HEK293 (cell line): ENCODE measurements around the gene MAP3K13.
A peak's percentile ranks its signal among the peaks of the same experiment; 100 is the strongest.

ENCODE experiments used
- CTCF ChIA-PET: fragments of 350-600 bp; formaldehyde crosslinking; extraction: SDS; loops from one replicate; lab custom pipeline; 2021; ENCODE audit warnings: antibody characterized with exemption; lab: Yijun Ruan, JAX
- POLR2A ChIA-PET: fragments of 300-600 bp; formaldehyde crosslinking; extraction: SDS; loops from one replicate; lab custom pipeline; 2020; ENCODE audit warnings: antibody characterized with exemption, inconsistent platforms; lab: Yijun Ruan, JAX
- H3K27ac ChIP-seq: fragments of 200-500 bp; sonication (Bioruptor generic); 2 replicates; pipeline ENCODE4 v1.5.1; 2014; ENCODE audit warnings: low read depth, low read length, control low read depth, inconsistent platforms; ENCODE audit errors: extremely low read depth
- H3K36me3 ChIP-seq, 2 experiments: fragments of 200-500 bp in 1 of 2; sonication (Bioruptor generic) in 1 of 2; 1 replicate in 1 of 2; 2 replicates in 1 of 2; pipeline ENCODE4 v1.5.1; 2014 to 2017; ENCODE audit warnings: inconsistent platforms in 2 of 2, low read length in 2 of 2; ENCODE audit not compliant: control insufficient read depth in 2 of 2, insufficient read depth in 1 of 2
- H3K4me1 ChIP-seq: fragments of 200-500 bp; sonication (Bioruptor generic); 2 replicates; pipeline ENCODE4 v1.5.1; 2014; ENCODE audit warnings: mild to moderate bottlenecking, low read length, inconsistent platforms; ENCODE audit not compliant: control insufficient read depth, insufficient read depth
- H3K4me3 ChIP-seq: 2 replicates; pipeline ENCODE4 v1.5.1; 2011; ENCODE audit warnings: low read depth, mild to moderate bottlenecking, control low read depth, low read length, moderate library complexity
- H3K9me3 ChIP-seq: fragments of 200-500 bp; sonication (Bioruptor generic); 2 replicates; pipeline ENCODE4 v1.5.1; 2014; ENCODE audit warnings: low read depth, low read length, inconsistent platforms; ENCODE audit not compliant: control insufficient read depth, insufficient read depth
- BCL11A ChIP-seq: fragments of 450-650 bp; formaldehyde crosslinking; IDR thresholded peaks from 2 replicates; pipeline ENCODE4 v1.5.1; 2016; ENCODE audit warnings: low read depth, missing biosample characterization, missing genetic modification characterization
- EGR2 ChIP-seq: fragments of 450-650 bp; formaldehyde crosslinking; IDR thresholded peaks from 2 replicates; pipeline ENCODE4 v1.5.1; 2016; ENCODE audit warnings: low read depth, missing biosample characterization, missing genetic modification characterization
- HOXA7 ChIP-seq: sonication (generic); formaldehyde crosslinking; IDR thresholded peaks from 2 replicates; pipeline ENCODE4 v1.8.1; 2022; ENCODE audit warnings: missing genetic modification reagents, borderline replicate concordance
- MYNN ChIP-seq: fragments of 450-650 bp; formaldehyde crosslinking; IDR thresholded peaks from 2 replicates; pipeline ENCODE4 v1.5.1; 2016; ENCODE audit warnings: missing biosample characterization, missing genetic modification characterization, borderline replicate concordance
- MZF1 ChIP-seq: fragments of 450-650 bp; formaldehyde crosslinking; IDR thresholded peaks from 2 replicates; pipeline ENCODE4 v1.5.1; 2017; ENCODE audit warnings: missing biosample characterization, missing genetic modification characterization, borderline replicate concordance
- PRDM1 ChIP-seq: fragments of 450-650 bp; formaldehyde crosslinking; IDR thresholded peaks from 2 replicates; pipeline ENCODE4; 2016; ENCODE audit warnings: missing biosample characterization, missing genetic modification characterization
- SALL2 ChIP-seq: fragments of 450-650 bp; formaldehyde crosslinking; IDR thresholded peaks from 2 replicates; pipeline ENCODE4 v1.5.0; 2017; ENCODE audit warnings: missing biosample characterization, mild to moderate bottlenecking, missing genetic modification characterization, borderline replicate concordance
- SCRT2 ChIP-seq: fragments of 450-650 bp; formaldehyde crosslinking; IDR thresholded peaks from 2 replicates; pipeline ENCODE4 v1.5.1; 2016; ENCODE audit warnings: missing biosample characterization, missing genetic modification characterization
- TRIM28 ChIP-seq: IDR thresholded peaks from 2 replicates; pipeline ENCODE4 v1.6.1; 2011; ENCODE audit warnings: low read length, control low read depth, borderline replicate concordance
- ZBTB48 ChIP-seq: fragments of 450-650 bp; formaldehyde crosslinking; IDR thresholded peaks from 2 replicates; pipeline ENCODE4 v1.5.1; 2016; ENCODE audit warnings: missing biosample characterization, missing genetic modification characterization
- ZEB2 ChIP-seq: fragments of 450-650 bp; formaldehyde crosslinking; IDR thresholded peaks from 2 replicates; pipeline ENCODE4 v1.5.1; 2016; ENCODE audit warnings: missing biosample characterization, missing genetic modification characterization
- ZIC2 ChIP-seq: fragments of 450-650 bp; formaldehyde crosslinking; IDR thresholded peaks from 2 replicates; pipeline ENCODE4 v1.5.1; 2016; ENCODE audit warnings: missing biosample characterization, missing genetic modification characterization
- ZNF112 ChIP-seq: fragments of 450-650 bp; formaldehyde crosslinking; IDR thresholded peaks from 2 replicates; pipeline ENCODE4 v1.5.0; 2017; ENCODE audit warnings: missing biosample characterization, missing genetic modification characterization
- ZNF146 ChIP-seq: fragments of 450-650 bp; formaldehyde crosslinking; IDR thresholded peaks from 2 replicates; pipeline ENCODE4 v1.5.1; 2016; ENCODE audit warnings: missing biosample characterization, missing genetic modification characterization
- ZNF155 ChIP-seq: fragments of 450-650 bp; formaldehyde crosslinking; IDR thresholded peaks from 2 replicates; pipeline ENCODE4 v1.5.1; 2016; ENCODE audit warnings: missing biosample characterization, missing genetic modification characterization
- ZNF211 ChIP-seq: fragments of 450-650 bp; formaldehyde crosslinking; IDR thresholded peaks from 2 replicates; pipeline ENCODE4 v1.5.1; 2016; ENCODE audit warnings: low read depth, missing biosample characterization, missing genetic modification characterization
- ZNF366 ChIP-seq: fragments of 450-650 bp; formaldehyde crosslinking; conservative IDR thresholded peaks from 2 replicates; pipeline ENCODE4 v1.5.1; 2016; ENCODE audit warnings: missing biosample characterization, missing genetic modification characterization
- ZNF391 ChIP-seq: fragments of 450-650 bp; formaldehyde crosslinking; IDR thresholded peaks from 2 replicates; pipeline ENCODE4 v1.5.1; 2016; ENCODE audit warnings: low read depth, missing biosample characterization, missing genetic modification characterization, borderline replicate concordance
- ZNF585B ChIP-seq: fragments of 450-650 bp; formaldehyde crosslinking; IDR thresholded peaks from 2 replicates; pipeline ENCODE4 v1.5.1; 2016; ENCODE audit warnings: missing biosample characterization, missing genetic modification characterization
- ZNF707 ChIP-seq: fragments of 450-650 bp; formaldehyde crosslinking; IDR thresholded peaks from 2 replicates; pipeline ENCODE4 v1.5.1; 2016; ENCODE audit warnings: missing biosample characterization, missing genetic modification characterization
- ZNF785 ChIP-seq: fragments of 450-650 bp; formaldehyde crosslinking; IDR thresholded peaks from 2 replicates; pipeline ENCODE4 v1.5.1; 2016; ENCODE audit warnings: missing biosample characterization, missing genetic modification characterization
- TF ChIP-seq, protein P1 (sequence below): fragments of 450-650 bp; formaldehyde crosslinking; IDR thresholded peaks from 2 replicates; pipeline ENCODE4 v1.5.1; 2017; ENCODE audit warnings: missing biosample characterization, missing genetic modification characterization
- TF ChIP-seq, protein P2 (sequence below): fragments of 450-650 bp; formaldehyde crosslinking; IDR thresholded peaks from 2 replicates; pipeline ENCODE4 v1.5.1; 2016; ENCODE audit warnings: missing biosample characterization, missing genetic modification characterization
- TF ChIP-seq, protein P3 (sequence below): fragments of 450-650 bp; formaldehyde crosslinking; IDR thresholded peaks from 2 replicates; pipeline ENCODE4 v1.5.1; 2016; ENCODE audit warnings: missing biosample characterization, missing genetic modification characterization
- TF ChIP-seq, protein P4 (sequence below): fragments of 450-650 bp; formaldehyde crosslinking; IDR thresholded peaks from 2 replicates; pipeline ENCODE4 v1.5.1; 2017; ENCODE audit warnings: missing biosample characterization, missing genetic modification characterization
- TF ChIP-seq, protein P5 (sequence below): fragments of 450-650 bp; IDR thresholded peaks from 2 replicates; pipeline ENCODE4 v1.5.1; 2018; ENCODE audit warnings: missing biosample characterization, missing genetic modification characterization

Gene MAP3K13

DNA sequence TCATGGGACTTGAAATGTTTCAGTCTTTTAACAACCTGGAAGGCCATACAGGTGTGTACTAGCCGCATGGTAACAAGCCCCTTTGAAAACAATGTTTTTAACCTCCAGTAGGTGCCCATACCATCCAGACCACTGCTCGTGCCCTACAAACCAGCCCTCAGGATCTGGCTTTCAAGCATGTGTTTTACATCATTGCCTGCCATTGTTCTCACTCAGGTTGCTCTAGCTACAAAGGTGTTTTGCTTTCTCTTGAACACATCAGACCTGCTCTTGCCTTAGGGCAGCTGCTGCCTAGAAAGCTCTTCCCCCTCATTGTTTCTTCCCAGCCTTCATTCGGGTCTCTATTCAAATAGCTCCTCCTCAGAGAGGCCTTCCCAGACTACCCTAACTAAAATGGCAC, 32.3 kb upstream of the MAP3K13 start:
- Histone ChIP-seq H3K27ac (no peak overlapping the region), H3K9me3 (no peaks in the 10 kb centered on the region), H3K4me1 (no peaks in the 10 kb centered on the region), H3K36me3 (no peaks in the 10 kb centered on the region), H3K4me3 (no peak overlapping the region)
- ChIA-PET CTCF (interaction anchor here (0.6 kb wide), 1 partner anchor 60 kb away, joined by 4 read pairs; no protein-coding TSS in a partner anchor), POLR2A (no interaction called here)
- TF ChIP-seq EGR2 (tag by site-specific recombination) (no peak), ZNF585B (tag by site-specific recombination) (no peak), ZBTB48 (tag by site-specific recombination) (no peak), ZNF112 (tag by site-specific recombination) (no peak)

DNA sequence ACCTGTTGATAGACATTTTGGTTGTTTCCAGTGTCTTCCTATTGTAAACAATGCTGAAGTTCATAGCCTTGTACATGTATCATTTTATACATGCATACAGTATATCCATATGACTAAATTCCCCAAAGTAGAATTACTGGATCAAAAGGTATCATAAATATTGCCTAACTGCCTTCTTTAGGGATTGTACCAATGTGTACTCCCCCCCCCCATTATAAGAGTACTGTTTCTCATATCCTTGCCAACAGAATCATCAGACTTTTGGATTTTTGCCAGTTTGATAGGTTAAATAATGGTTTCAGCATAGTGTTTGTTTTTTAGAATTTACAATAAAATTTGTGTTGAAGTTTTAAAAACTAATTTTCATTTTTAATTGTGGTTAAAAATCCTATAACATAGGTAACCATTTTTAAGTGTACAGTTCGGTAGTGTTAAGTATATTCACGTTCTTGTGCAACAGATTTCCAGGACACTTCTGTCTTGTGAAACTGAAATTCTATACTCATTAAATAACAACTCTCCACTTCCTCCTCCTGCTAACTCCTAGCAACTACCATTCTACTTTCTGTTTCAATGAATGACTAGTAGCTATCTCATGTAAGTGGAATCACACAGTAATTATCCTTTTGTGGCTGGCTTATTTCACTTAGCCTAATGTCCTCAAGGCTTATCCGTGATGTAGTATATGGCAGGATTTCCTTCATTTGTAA, 30.8 kb upstream of the MAP3K13 start:
- POLR2A ChIA-PET = no interaction called here
- CTCF ChIA-PET = interaction anchor here (1.0 kb wide), 1 partner anchor 24 kb away, joined by 4 read pairs; no protein-coding TSS in a partner anchor
- Histone ChIP-seq H3K4me3 (no peak overlapping the region), H3K9me3 (no peaks in the 10 kb centered on the region), H3K36me3 (no peaks in the 10 kb centered on the region), H3K4me1 (no peaks in the 10 kb centered on the region), H3K27ac (no peak overlapping the region)
- TF ChIP-seq, protein P1, sequence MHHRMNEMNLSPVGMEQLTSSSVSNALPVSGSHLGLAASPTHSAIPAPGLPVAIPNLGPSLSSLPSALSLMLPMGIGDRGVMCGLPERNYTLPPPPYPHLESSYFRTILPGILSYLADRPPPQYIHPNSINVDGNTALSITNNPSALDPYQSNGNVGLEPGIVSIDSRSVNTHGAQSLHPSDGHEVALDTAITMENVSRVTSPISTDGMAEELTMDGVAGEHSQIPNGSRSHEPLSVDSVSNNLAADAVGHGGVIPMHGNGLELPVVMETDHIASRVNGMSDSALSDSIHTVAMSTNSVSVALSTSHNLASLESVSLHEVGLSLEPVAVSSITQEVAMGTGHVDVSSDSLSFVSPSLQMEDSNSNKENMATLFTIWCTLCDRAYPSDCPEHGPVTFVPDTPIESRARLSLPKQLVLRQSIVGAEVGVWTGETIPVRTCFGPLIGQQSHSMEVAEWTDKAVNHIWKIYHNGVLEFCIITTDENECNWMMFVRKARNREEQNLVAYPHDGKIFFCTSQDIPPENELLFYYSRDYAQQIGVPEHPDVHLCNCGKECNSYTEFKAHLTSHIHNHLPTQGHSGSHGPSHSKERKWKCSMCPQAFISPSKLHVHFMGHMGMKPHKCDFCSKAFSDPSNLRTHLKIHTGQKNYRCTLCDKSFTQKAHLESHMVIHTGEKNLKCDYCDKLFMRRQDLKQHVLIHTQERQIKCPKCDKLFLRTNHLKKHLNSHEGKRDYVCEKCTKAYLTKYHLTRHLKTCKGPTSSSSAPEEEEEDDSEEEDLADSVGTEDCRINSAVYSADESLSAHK = no peak
- TF ChIP-seq SCRT2 = peak; percentile 78
- 0 out of 2 replicates have a peak, but pooled peaks have one; percentile 28 for TF ChIP-seq ZEB2 (tag by site-specific recombination)
- peak; percentile 92 for TF ChIP-seq PRDM1
- TF ChIP-seq BCL11A (tag by site-specific recombination) = no peak
- no peak for TF ChIP-seq MYNN (tag by site-specific recombination)
- no peak for TF ChIP-seq ZIC2 (tag by site-specific recombination)
- TF ChIP-seq, protein P2, sequence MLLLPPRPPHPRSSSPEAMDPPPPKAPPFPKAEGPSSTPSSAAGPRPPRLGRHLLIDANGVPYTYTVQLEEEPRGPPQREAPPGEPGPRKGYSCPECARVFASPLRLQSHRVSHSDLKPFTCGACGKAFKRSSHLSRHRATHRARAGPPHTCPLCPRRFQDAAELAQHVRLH (tag by site-specific recombination) = no peak
- TF ChIP-seq, protein P3, sequence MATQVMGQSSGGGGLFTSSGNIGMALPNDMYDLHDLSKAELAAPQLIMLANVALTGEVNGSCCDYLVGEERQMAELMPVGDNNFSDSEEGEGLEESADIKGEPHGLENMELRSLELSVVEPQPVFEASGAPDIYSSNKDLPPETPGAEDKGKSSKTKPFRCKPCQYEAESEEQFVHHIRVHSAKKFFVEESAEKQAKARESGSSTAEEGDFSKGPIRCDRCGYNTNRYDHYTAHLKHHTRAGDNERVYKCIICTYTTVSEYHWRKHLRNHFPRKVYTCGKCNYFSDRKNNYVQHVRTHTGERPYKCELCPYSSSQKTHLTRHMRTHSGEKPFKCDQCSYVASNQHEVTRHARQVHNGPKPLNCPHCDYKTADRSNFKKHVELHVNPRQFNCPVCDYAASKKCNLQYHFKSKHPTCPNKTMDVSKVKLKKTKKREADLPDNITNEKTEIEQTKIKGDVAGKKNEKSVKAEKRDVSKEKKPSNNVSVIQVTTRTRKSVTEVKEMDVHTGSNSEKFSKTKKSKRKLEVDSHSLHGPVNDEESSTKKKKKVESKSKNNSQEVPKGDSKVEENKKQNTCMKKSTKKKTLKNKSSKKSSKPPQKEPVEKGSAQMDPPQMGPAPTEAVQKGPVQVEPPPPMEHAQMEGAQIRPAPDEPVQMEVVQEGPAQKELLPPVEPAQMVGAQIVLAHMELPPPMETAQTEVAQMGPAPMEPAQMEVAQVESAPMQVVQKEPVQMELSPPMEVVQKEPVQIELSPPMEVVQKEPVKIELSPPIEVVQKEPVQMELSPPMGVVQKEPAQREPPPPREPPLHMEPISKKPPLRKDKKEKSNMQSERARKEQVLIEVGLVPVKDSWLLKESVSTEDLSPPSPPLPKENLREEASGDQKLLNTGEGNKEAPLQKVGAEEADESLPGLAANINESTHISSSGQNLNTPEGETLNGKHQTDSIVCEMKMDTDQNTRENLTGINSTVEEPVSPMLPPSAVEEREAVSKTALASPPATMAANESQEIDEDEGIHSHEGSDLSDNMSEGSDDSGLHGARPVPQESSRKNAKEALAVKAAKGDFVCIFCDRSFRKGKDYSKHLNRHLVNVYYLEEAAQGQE = no peak
- no peak for TF ChIP-seq ZNF155 (tag by site-specific recombination)
- 0 out of 2 replicates have a peak, but pooled peaks have one; percentile 37 for TF ChIP-seq TRIM28
- TF ChIP-seq SALL2 (tag by site-specific recombination) = no peak
- TF ChIP-seq ZNF366 (tag by site-specific recombination) = peak; percentile 79
- no peak for TF ChIP-seq ZNF211 (tag by site-specific recombination)
- TF ChIP-seq, protein P4, sequence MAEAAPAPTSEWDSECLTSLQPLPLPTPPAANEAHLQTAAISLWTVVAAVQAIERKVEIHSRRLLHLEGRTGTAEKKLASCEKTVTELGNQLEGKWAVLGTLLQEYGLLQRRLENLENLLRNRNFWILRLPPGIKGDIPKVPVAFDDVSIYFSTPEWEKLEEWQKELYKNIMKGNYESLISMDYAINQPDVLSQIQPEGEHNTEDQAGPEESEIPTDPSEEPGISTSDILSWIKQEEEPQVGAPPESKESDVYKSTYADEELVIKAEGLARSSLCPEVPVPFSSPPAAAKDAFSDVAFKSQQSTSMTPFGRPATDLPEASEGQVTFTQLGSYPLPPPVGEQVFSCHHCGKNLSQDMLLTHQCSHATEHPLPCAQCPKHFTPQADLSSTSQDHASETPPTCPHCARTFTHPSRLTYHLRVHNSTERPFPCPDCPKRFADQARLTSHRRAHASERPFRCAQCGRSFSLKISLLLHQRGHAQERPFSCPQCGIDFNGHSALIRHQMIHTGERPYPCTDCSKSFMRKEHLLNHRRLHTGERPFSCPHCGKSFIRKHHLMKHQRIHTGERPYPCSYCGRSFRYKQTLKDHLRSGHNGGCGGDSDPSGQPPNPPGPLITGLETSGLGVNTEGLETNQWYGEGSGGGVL (tag by site-specific recombination) = no peak
- TF ChIP-seq MZF1 (tag by site-specific recombination) = peak; percentile 66
- no peak for TF ChIP-seq ZNF146 (tag by site-specific recombination)
- TF ChIP-seq ZNF785 (tag by site-specific recombination) = no peak
- no peak for TF ChIP-seq ZNF707 (tag by site-specific recombination)
- TF ChIP-seq ZNF391 (tag by site-specific recombination) = no peak
- TF ChIP-seq, protein P5, sequence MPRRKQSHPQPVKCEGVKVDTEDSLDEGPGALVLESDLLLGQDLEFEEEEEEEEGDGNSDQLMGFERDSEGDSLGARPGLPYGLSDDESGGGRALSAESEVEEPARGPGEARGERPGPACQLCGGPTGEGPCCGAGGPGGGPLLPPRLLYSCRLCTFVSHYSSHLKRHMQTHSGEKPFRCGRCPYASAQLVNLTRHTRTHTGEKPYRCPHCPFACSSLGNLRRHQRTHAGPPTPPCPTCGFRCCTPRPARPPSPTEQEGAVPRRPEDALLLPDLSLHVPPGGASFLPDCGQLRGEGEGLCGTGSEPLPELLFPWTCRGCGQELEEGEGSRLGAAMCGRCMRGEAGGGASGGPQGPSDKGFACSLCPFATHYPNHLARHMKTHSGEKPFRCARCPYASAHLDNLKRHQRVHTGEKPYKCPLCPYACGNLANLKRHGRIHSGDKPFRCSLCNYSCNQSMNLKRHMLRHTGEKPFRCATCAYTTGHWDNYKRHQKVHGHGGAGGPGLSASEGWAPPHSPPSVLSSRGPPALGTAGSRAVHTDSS (tag by site-specific recombination) = no peak
- TF ChIP-seq HOXA7 (CRISPR knock-in tag) = no peak
